Activated CD8-positive, alpha-beta memory T cell treated with anti-CD3 and anti-CD28 coated beads, Interleukin-2, amount 50 U/mL, for 1 hour (primary cell): ENCODE data around the gene CMTM5.

Source experiments
- DNase-seq: peaks from one replicate; pipeline ENCODE4 v3.0.0-alpha.2; 2020; ENCODE audit errors: extremely low read depth

The CMTM5 gene, protein sequence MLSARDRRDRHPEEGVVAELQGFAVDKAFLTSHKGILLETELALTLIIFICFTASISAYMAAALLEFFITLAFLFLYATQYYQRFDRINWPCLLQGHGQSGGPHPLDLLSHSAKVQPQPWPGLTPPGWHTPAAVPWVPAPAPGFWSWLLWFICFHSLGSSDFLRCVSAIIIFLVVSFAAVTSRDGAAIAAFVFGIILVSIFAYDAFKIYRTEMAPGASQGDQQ

DNA sequence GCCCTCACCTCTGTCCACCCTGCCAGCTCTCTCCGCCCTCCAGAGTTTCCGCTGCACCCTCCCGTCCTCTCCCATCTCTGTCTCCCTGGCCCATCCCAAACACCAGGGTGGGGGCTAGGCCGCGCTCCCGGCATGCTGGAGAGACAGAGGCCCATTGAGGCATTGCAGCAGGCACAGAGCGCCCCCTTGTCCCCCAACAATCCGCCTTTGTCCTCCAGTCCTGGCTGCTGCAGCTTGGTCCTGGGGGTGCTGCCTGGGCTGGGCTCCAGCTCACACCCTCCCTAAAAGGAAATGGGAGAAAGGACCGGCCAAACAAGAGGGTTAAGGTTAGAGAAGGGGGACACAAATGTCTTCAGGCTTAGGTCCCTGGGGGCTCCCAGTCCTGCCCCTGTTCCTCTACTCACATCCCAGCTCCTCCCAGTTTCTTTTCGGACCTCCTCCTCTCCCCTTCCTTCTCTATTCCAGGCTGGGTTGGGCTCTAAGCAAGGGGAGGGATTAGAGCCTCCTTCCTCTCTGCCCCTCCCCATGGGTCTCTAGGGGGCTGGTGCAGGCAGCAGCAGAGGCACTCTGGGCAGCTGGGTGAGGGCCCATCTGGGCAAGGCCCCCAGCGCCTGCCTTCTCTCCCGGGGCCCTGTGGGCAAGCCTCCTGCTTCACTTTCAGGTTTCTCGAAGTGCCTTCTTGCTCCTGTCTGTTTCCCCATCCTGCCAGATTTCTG is at the start of gene CMTM5:
Gene CMTM5, plus strand, starts transcription at position 565 of the 716 bp plus-strand sequence. CDS start 206 bp downstream, outside the sequence.
- DNase-seq = no peak

DNA sequence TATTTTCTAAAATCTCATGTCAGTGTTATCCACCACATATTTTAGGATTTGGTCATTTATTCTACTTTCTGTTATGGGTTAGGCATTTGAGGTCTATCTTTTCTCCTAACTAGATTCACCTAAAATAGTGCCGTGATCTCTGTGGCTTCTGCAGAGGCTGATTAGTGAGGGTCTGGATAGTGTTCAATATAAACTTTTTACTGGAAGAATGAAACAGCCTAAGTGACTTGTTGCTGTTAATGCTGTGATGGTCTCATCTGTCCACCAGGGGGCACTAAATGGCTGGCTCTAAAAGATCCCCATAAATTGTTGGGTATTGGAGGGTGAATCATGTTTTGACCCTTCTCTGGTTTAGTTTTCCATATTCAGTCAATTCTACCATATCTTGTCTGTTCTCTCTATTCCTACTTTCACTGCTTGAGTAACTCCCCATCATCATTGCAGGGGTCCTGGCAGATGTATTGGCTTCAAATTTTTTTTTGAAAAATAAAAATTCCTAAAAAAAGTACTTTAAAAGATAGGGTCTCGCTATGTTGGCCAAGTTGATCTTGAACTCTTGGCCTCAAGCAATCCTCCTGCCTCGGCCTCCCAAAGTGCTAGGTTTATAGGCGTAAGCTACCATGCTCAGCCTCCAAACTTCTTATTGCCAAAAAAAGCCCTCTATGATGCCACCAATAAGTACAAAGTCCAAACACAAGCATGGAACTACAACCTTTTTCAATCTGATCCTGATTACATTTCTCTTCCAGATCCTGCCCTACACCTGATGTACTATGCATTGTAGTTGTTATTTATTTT is 48.7 kb upstream of the CMTM5 start:
- no peak for DNase-seq

DNA sequence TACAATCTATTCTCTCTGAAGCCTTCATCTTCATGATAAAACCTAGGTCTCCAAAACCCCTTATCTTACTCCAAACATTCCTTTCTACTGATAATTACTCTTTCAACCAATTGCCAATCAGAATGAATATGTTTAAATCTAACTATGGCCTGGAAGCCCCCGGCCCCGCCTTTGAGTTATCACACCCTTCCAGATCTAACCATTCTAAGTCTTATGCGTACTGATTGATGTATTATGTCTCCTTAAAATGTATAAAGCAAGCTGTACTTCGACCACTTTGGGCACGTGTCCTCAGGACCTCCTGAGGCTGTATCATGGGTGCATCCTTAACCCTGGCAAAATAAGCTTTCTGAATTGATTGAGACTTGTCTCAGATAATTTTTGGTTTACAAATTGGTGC is 41.2 kb upstream of the CMTM5 start:
- no peak for DNase-seq

DNA sequence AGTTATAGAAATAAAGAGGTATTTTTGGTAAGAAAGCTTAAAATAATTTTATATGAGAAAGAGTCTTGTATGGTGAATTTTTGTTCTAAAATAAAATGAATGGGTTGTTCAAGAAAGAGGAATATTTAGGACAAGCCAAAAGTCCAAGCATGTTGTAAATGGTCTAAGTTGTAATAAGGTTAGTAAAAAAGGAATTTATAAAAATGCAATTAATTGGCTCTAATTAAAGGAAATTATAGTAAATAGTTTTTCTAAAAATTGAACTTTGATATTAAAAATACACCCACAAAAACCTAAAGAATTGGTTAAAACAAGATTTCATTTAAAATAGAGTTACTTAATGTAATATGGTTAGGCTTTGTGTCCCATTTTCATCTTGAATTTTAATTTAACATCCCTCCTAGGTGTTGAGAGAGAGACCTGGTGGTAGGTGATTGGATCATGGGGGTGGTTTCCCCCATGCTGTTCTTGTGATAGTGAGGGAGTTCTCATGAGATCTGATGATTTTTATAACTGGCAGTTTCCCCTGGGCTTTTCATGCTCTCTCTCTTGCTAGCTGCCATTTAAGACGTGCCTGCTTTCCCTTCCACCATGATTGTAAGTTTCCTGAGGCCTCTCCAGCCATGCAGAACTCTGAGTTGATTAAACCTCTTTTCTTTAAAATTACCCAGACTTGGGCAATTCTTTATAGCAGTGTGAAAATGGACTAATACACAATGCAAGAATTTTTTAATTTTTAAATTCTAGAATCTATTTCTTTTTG is 37.2 kb upstream of the CMTM5 start:
- DNase-seq = no peak

DNA sequence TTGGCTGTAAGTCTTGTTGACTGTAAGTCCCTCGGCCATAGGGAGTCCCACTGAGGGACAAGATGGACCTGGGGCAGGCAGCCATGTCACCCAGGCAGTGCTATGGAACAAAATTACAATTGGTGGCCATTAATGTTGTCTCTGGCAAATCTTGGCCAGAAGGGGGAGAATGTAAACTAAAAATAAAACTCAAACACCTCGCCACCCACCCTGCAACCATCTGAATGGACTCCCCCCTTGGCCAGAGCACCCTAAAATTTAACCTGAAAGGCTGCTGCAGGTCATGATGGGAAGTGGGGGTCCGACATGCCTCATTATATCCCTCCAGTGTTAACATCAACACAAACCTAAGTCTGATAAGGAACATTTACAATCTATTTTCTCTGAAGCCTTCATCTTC is 32.4 kb upstream of the CMTM5 start:
- DNase-seq = no peak

DNA sequence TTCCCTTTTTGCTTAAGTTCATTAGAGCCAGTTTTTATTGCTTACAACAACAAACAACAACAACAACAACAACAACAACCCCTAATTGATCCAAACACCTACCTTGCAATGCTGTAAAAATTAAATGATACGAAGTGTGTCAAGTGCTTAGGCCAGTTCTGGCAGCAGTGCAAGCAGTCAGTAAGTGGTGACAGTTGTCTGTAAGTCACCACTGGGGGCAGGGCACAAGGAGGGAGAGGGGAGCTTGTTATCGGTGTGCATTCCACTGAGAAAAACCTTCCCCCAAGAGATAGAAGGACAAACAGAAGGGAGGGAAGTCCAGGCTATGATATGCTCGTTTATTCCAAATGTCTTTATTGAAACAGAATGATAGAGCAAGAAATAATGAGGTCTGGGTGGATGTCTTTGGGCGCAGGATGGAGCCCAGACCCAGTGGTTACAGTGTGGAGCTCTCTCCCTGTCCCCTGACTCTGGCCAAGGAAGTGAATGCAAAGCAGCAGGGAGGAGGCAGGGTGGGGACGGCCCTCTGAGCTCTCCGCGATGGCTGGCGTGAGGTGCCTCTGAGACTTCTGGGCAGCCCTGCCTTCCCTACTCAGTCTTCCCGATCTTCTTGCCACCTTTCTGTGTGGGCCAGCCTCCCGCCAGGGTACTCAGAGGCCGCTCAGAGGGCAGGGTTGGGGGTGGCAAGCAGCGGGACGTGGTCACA is 30.7 kb upstream of the CMTM5 start:
- no peak for DNase-seq

DNA sequence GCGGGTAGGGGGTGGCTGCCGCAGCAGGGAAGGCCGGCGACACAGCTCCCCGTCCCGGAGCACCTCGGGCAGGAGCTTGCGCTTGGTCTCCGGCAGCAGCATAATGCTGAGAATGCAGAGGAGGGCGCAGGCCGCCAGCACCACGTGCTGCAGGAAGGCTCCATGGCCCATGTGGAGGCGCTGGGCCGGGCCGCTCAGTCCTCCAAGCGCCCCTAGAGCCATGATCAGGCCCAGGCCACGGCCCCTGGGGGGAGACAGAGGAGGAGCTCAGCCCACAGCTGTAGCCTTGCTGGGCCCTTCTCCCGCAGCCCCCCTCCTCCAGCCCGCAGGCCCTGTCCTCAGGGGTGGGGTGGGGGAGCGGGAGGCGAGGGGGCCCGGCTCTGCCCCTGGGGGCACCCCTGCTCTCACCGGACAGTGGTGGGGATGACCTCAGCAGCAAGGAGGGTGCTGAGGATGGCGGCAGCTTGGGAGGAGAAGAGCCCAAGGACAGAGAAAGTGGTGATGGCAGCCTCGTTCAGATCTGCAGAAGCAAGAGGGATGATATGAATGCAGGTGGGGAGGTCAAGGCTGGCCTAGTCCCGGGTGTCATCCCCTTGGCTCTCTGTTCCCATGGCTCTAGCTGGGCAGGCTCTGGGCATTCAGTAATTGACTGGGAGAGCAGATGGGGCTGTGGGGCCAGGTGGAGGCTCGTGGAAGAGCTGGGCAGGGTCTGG is 30.0 kb upstream of the CMTM5 start:
- DNase-seq = no peak

DNA sequence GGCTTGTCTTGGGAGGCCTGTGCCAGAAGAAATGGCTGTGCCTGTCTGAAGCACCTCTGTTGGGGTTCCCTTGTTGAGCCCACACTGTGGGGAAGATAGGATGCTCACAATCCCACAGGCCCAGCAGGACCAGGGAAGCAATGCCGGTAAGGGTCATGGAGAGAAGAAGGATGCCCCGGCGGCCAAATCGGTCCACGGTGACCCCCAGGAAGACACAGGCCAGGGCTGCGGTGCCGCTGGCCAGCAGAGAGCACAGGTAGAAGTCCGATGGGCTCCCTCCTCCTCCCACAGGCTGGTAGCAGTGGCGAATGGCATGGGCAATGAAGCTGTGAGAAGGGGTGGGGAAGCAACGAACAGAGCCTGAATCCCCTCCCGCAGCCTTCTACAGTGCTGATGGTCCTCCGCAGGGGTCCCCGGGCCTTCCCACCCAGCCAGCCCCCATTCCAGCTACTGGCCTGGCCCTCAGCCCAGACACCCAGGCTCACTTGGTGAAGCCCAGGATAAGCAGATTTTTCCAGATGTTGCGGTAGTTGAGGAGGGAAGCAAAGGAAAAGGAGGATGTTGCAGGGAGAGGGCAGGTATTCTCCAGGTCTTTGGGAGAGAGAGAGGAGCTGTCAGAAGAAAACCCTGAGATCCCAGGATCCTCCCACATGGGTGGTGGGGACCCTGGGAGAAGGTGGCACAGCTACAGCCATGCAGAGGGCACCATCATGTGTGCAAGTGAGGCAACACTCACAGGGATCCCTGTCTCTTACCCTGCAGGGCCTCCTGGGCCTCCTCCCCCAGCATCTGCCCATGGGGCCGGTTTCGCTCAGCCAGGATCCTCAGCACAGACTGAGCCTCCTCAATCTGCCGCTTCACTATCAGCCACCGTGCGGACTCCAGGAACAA is 29.2 kb upstream of the CMTM5 start:
- no peak for DNase-seq

DNA sequence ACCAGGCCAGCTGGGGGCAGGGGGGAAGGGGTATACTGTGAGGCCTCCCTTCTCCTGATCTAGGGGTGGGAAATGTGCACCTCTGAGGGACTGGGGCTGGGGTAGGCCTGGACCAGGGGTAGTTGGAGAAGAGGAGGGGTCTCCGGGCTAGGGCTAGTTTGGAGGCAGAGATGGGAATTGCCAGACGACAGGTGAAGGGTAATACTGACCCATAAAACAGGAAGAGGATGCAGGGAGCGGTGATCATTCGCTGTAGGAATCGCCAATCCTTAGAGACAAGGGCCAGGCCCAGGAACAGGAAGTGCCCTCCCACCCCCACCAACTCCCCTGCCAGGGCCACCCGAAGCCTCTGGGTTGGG is 28.6 kb upstream of the CMTM5 start:
- no peak for DNase-seq

DNA sequence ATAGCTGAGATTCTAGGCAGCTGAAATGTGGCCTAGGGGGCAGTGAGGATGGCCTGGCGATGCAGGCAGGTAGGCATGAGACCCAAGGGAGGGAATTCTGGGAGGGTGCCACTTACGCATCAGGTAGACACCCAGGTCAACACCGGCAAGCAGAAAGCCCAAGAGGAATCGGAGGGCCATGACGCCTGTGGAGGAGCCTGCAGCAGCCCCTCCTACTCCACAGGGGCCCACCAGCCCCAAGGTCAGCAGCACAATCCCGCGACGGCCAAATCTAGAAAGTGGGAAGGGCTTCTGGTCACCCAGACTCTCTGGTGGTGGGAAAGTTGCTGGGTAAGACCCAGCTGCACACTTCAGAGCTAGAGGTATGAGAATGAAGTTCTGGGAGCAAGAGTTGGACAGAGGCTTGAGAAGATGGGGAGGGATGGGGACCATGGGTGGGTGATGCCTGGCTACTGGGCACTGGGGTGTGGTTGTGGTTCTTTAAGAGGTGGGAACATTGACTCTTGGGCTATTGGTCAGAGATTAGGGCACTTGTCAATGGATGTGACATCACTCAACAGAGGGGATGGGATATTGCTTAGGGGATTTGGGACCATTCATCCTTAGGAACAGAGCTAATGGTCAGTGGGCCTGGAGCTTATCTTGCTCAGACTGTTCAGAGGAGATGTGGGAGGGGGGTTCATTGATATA is 27.5 kb upstream of the CMTM5 start:
- DNase-seq = no peak

DNA sequence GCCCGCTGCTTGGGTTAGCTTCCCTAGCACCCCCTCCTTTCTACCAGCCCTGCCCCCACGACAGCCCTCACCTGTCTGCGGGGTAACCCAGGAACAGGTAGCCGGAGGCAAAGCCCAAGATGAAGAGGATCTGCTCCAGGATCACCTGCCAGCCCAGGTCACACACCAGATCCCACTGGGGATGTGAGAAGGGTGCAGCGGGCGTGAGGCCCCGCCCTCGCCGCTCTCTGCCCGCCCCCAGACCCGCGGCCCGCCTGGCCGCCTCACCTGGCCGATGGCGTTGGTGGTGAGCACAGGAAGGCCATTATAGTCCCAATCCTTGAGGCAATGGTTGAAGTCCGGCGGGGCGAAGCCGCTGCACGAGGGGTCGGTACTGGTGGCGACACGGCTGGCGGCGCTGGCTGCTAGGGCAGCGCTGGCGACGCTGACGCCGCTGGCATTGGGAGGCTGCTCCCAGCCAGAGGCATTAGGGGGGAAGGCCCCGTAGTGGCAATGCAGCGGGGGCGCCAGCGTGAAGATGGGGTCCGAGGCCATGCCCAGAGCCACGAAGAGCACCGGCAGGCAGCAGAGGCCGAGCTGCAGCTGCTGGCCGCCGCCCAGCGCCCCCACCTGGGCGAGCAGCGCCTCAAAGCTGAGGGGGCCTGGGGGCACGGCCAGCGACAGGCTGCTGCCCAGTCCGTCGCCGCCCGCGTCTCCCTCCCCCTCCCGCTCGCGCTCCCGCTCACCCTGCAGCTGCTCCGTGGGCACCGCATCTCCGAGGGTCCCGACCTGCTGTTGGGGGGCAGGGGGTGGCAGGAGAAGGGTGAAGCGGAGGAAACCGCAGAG is 25.0 kb upstream of the CMTM5 start:
- DNase-seq = no peak

DNA sequence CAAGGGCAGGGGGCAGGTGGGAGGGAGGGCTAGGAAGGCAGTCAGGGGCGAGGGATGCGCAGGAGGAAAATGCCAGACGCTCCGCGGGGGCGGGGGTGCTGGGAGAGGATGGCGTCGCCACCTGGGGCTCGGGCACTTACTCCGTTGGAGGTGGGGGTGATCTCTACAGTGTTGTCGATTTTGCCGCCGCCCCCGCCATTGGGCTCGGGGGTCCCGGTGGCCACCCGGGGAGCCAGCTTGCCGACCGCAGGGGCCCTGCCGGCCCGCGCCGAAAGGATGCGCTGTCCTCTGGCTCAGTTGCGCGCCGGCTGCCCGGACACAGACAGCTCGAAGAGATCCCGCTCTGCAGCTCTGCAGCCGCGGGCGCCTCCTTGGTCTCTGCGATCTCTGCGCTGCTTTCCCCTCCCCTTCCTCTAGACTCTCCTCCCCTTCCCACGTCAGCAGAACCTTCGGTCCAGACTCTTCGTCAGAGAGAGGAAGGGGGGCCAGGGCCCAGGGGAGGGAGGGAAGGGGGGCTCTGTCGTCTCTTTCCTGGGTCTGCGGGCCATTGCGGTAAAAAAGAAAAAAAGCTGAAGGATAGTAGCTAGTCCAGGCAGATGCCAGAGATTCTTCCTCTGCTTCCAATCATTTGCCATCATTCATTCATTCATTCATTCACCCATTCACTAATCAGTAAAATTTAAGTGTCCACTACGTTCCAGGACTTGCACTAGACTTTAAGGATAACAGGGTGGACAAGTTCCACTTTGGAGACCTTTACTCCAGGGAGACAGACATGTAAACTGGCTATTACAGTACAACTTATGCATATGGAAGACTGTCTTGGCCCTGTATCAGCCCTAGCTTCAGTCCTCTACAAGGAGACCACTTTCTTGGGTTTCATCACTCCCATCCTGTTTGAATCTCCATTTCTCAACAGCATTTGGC is 24.1 kb upstream of the CMTM5 start, which contains the start of gene SLC22A17:
Gene SLC22A17, minus strand, starts transcription at position 382 of the 927 bp plus-strand sequence.
- DNase-seq = peak; percentile 30

DNA sequence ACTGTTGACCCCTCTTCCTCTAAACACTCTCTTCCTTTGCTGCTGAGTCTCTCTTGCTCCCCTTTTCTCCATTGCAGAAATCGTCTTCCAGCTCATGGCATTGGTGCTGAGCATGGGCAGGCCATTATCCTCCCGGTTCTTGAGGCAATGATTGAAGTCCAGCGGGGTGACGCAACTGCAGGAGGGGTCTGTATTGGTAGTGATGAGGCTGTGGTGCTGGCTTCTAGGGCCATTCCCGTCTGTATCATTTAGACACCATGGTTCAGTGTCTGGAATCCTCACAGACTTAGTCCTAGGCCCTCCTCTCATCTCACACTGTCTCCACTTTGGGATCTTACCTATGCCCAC is 23.4 kb upstream of the CMTM5 start:
- no peak for DNase-seq

DNA sequence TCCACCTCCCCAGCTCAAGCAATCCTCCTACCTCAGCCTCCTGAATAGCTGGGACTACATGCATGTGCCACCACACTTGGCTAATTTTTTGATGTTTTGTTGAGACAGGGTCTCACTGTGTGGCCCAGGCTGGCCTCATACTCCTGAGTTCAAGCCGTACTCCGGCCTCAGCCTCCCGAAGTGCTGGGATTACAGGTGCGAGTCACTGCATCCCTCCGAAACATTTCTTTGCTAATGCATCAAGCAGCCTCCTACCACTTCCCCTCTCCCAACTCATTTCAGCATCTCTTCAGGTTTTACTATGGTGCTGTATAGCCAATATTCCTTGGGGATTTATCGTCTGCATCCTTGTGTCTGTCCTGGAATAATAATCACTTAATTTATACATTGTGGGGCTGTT is 21.9 kb upstream of the CMTM5 start:
- DNase-seq = no peak

DNA sequence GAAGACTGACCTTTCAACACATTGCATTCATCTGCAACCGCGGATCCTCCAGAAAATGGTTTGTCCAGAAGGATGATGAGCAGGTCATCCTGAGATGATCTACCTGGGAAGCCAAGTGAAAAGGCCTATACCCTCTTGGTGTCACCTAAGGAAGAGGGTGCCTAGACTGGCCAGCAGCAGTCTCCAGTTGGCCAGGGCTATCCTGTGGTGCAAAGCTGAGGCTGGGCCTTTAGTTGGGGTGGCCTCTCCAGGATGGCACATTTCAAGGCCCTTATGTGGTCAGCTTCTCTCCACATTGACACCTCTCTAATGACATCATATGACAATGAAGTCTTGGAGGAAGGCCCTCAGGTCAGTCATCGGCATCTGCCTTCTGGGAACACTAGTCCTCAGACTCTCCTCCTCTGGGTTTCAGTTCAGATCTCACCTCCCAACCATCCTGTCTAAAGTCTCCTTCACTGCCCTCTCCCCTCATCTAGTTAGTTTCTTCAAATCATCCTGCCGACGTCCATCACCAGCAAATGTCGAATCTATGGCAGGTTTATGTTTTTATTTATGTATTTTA is 20.9 kb upstream of the CMTM5 start:
- no peak for DNase-seq

DNA sequence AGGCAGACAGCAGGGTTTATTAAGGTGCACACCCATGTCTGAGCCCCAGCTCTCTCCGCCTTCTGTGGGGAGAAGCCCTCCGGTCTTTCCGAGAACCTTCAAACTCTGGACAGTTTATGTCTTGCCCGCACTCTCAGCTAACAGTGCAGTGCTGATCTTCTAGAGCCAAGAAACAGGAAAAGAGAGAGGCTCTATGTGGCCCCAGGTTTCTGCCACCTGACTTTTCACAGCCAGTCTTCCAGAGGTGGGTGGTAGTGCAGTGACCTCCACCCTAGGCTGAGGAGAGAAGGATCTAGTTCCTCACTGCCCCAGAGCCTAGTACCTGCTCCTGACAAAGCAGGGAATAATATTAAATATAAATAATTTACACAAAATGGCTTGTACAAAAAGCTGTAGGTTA is 20.2 kb upstream of the CMTM5 start:
- DNase-seq = no peak

DNA sequence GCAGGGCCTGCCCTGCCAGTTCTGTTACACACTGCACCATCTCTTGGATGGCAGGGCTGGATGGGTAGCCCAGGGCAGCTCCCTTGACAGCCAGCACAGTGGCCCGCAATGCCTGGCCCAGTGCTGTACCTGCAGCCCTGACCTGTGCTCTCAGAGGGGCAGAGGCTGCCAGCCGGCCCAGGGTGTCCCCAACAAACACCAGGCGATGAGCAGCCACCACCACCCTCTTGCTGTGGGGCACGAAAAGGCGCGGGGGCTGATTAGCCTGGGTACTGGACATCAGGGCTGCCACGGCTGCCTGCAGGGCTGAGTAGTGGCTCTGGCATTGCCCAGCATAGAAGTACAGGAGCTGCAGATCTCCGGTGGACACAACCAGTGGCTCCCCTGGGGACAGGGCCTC is 19.6 kb upstream of the CMTM5 start:
- DNase-seq = no peak
